Mammary epithelial cell (primary cell): ENCODE results near the gene DOCK2.

ENCODE experiments used
- EZH2 ChIP-seq: IDR thresholded peaks from 2 replicates; pipeline ENCODE4 v1.6.1; 2012; ENCODE audit warnings: low read length, inconsistent platforms, borderline replicate concordance
- TF ChIP-seq, protein P1 (sequence below), 2 donors: IDR thresholded peaks in 1 of 2; conservative IDR thresholded peaks in 1 of 2; 2 replicates each; pipeline ENCODE4 v1.5.1; 2011 to 2012; ENCODE audit warnings: inconsistent platforms in 2 of 2, low read length in 2 of 2, mild to moderate bottlenecking in 2 of 2, control low read depth in 1 of 2, low read depth in 1 of 2; ENCODE audit not compliant: insufficient read depth in 1 of 2; ENCODE audit errors: extremely low read depth in 1 of 2

DNA sequence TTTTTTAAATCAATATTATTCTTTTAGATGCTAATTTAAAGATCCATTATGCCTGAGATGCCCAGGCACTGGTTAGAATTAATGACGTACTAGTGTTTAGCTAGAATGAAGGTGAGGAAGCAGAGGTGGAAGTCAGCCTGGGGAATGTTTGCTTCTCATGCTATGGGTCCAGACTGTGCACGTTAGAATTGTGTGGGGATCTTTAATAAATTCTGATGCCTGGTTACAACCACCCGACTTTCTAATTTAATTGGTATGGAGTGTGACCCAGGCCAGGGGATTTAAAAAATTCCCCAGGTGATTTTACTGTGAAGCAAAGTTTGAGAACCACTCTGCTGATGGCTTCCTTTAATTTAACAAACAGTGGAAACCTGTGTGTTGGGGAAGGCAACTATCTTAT lies 111.1 kb downstream of the DOCK2 start:
- TF ChIP-seq, protein P1, sequence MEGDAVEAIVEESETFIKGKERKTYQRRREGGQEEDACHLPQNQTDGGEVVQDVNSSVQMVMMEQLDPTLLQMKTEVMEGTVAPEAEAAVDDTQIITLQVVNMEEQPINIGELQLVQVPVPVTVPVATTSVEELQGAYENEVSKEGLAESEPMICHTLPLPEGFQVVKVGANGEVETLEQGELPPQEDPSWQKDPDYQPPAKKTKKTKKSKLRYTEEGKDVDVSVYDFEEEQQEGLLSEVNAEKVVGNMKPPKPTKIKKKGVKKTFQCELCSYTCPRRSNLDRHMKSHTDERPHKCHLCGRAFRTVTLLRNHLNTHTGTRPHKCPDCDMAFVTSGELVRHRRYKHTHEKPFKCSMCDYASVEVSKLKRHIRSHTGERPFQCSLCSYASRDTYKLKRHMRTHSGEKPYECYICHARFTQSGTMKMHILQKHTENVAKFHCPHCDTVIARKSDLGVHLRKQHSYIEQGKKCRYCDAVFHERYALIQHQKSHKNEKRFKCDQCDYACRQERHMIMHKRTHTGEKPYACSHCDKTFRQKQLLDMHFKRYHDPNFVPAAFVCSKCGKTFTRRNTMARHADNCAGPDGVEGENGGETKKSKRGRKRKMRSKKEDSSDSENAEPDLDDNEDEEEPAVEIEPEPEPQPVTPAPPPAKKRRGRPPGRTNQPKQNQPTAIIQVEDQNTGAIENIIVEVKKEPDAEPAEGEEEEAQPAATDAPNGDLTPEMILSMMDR (conservative IDR thresholded peaks at IDR 0.05 in 1 of 2, IDR thresholded peaks at IDR 0.05 in 1 of 2; ENCODE audit: extremely low read depth in 1 of 2, insufficient read depth in 1 of 2, low read depth in 1 of 2, low read length in 2 of 2) = no peak
- TF ChIP-seq EZH2 = no peak
